Neuron (in vitro differentiated cells): ENCODE data around the gene PLEKHA1.

Source experiments
- H2AFZ ChIP-seq: one replicate; pipeline ENCODE4 v1.6.1; 2013; ENCODE audit warnings: low read depth, mild to moderate bottlenecking, inconsistent platforms, low read length, moderate library complexity
- H3K27me3 ChIP-seq: one replicate; pipeline ENCODE4 v1.6.1; 2013; ENCODE audit warnings: low read length; ENCODE audit not compliant: insufficient read depth
- H3K36me3 ChIP-seq: one replicate; pipeline ENCODE4 v1.6.1; 2013; ENCODE audit warnings: low read length; ENCODE audit not compliant: insufficient read depth
- H3K4me1 ChIP-seq: one replicate; pipeline ENCODE4 v1.6.1; 2013; ENCODE audit warnings: low read length; ENCODE audit not compliant: insufficient read depth
- H3K4me3 ChIP-seq: 2 replicates; pipeline ENCODE4 v1.5.1; 2013; ENCODE audit warnings: mild to moderate bottlenecking, low read length, moderate library complexity
- H3K9me3 ChIP-seq: one replicate; pipeline ENCODE4 v1.6.1; 2013; ENCODE audit warnings: low read length

Gene PLEKHA1

GRCh38 chr10:122477436-122477835 is 102.9 kb downstream of the PLEKHA1 start:
- Histone ChIP-seq H3K36me3 (no peaks in the 10 kb centered on the region), H3K27me3 (no peaks in the 10 kb centered on the region), H3K4me3 (no peak overlapping the region), H3K9me3 (peaks cover 6% of the 10 kb centered on the region), H2AFZ (no peak overlapping the region), H3K4me1 (peaks cover 49% of the 10 kb centered on the region)

GRCh38 chr10:122478971-122479370 is 104.5 kb downstream of the PLEKHA1 start:
- Histone ChIP-seq H2AFZ (no peak overlapping the region), H3K36me3 (no peaks in the 10 kb centered on the region), H3K4me1 (peaks cover 44% of the 10 kb centered on the region), H3K4me3 (no peak overlapping the region), H3K27me3 (no peaks in the 10 kb centered on the region), H3K9me3 (peaks cover 6% of the 10 kb centered on the region)

- Histone ChIP-seq H3K36me3 (no peaks in the 10 kb centered on the region), H3K27me3 (no peaks in the 10 kb centered on the region), H3K9me3 (peaks cover 6% of the 10 kb centered on the region), H3K4me1 (peaks cover 31% of the 10 kb centered on the region), H3K4me3 (no peak overlapping the region), H2AFZ (no peak overlapping the region)
Observed at GRCh38 chr10:122480146-122480833, 105.8 kb downstream of the PLEKHA1 start.

- H3K27me3 ChIP-seq = no peaks in the 10 kb centered on the region
Observed at GRCh38 chr10:122481296-122482056, 107.0 kb downstream of the PLEKHA1 start.

More at GRCh38 chr10:122481296-122482056, 107.0 kb downstream of the PLEKHA1 start:
- peaks cover 6% of the 10 kb centered on the region for H3K9me3 ChIP-seq
- peaks cover 29% of the 10 kb centered on the region for H3K4me1 ChIP-seq
- no peak overlapping the region for H3K4me3 ChIP-seq
- no peaks in the 10 kb centered on the region for H3K36me3 ChIP-seq
- H2AFZ ChIP-seq = no peak overlapping the region
